Measurements from ENCODE around the gene SLC25A13.

GRCh38 chr7:96084881-96085553, 236.9 kb downstream of the SLC25A13 start:
- TF ChIP-seq CTCF (conservative IDR thresholded peaks at IDR 0.05), result no peak
- no peak for TF ChIP-seq EZH2 (IDR thresholded peaks at IDR 0.05; ENCODE audit: low read depth)

All from PC-9 (cell line).